ENCODE results near the gene ZNF346.
"Not testable (repeated sequence)": the region's sequence is repeated elsewhere in the genome, so short reads cannot be mapped to it uniquely, and the experiment has no call there.

Gene ZNF346

GRCh38 chr5:177022386-177023302 is at the start of gene ZNF346:
TSS of gene ZNF346 (plus strand) at chr5:177022696. CDS start at chr5:177022739, 43 bp downstream.
- Mint-ChIP-seq H3K4me3 (peak within 1 kb of the TSS; percentile 97), H3K9me3 (no peaks in the 10 kb centered on the region), H3K4me1 (ENCODE audit: low read depth) (peaks cover 33% of the 10 kb centered on the region), H3K36me3 (ENCODE audit: low read depth) (peaks cover 8% of the 10 kb centered on the region), H3K27me3 (ENCODE audit: low read depth) (no peaks in the 10 kb centered on the region), H3K27ac (peak within 1 kb of the TSS; percentile 91)

- peaks cover 27% of the 10 kb centered on the region for H3K36me3 Mint-ChIP-seq (ENCODE audit: low read depth)
- H3K27me3 Mint-ChIP-seq (ENCODE audit: low read depth): no peaks in the 10 kb centered on the region
- peaks cover 2% of the 10 kb centered on the region for H3K4me1 Mint-ChIP-seq (ENCODE audit: low read depth)
- no peak overlapping the region for H3K27ac Mint-ChIP-seq
- no peaks in the 10 kb centered on the region for H3K9me3 Mint-ChIP-seq
- no peak overlapping the region for H3K4me3 Mint-ChIP-seq
Measured at GRCh38 chr5:176979669-176980068, 42.8 kb upstream of the ZNF346 start.

- Mint-ChIP-seq H3K4me1 (ENCODE audit: low read depth) (peaks cover 6% of the 10 kb centered on the region), H3K27me3 (ENCODE audit: low read depth) (no peaks in the 10 kb centered on the region), H3K36me3 (ENCODE audit: low read depth) (peaks cover 20% of the 10 kb centered on the region), H3K9me3 (no peaks in the 10 kb centered on the region), H3K27ac (no peak overlapping the region), H3K4me3 (no peak overlapping the region)
Measured at GRCh38 chr5:176980818-176981217, 41.7 kb upstream of the ZNF346 start.

GRCh38 chr5:176983112-176983511 is 39.4 kb upstream of the ZNF346 start:
- not testable (repeated sequence) for H3K4me1 Mint-ChIP-seq (ENCODE audit: low read depth); H3K4me3 Mint-ChIP-seq; H3K9me3 Mint-ChIP-seq; H3K27ac Mint-ChIP-seq; H3K27me3 Mint-ChIP-seq (ENCODE audit: low read depth)
- peaks cover 18% of the 10 kb centered on the region for H3K36me3 Mint-ChIP-seq (ENCODE audit: low read depth)

- Mint-ChIP-seq H3K4me1 (ENCODE audit: low read depth) (peaks cover 12% of the 10 kb centered on the region), H3K36me3 (ENCODE audit: low read depth) (peaks cover 18% of the 10 kb centered on the region)
- H3K4me3 Mint-ChIP-seq; H3K9me3 Mint-ChIP-seq; H3K27ac Mint-ChIP-seq; H3K27me3 Mint-ChIP-seq (ENCODE audit: low read depth): not testable (repeated sequence)
Measured at GRCh38 chr5:176983593-176983992, 38.9 kb upstream of the ZNF346 start.

GRCh38 chr5:176984176-176984575 is 38.3 kb upstream of the ZNF346 start:
- Mint-ChIP-seq H3K4me1 (ENCODE audit: low read depth) (peaks cover 10% of the 10 kb centered on the region), H3K36me3 (ENCODE audit: low read depth) (peaks cover 13% of the 10 kb centered on the region)
- H3K9me3 Mint-ChIP-seq; H3K27ac Mint-ChIP-seq; H3K27me3 Mint-ChIP-seq (ENCODE audit: low read depth); H3K4me3 Mint-ChIP-seq: not testable (repeated sequence)

GRCh38 chr5:176985516-176985915 is 37.0 kb upstream of the ZNF346 start:
- Mint-ChIP-seq H3K4me3 (no peak overlapping the region), H3K27ac (no peak overlapping the region), H3K27me3 (ENCODE audit: low read depth) (no peaks in the 10 kb centered on the region), H3K36me3 (ENCODE audit: low read depth) (peaks cover 7% of the 10 kb centered on the region), H3K4me1 (ENCODE audit: low read depth) (peaks cover 10% of the 10 kb centered on the region), H3K9me3 (no peaks in the 10 kb centered on the region)

- Mint-ChIP-seq H3K4me1 (ENCODE audit: low read depth) (peaks cover 10% of the 10 kb centered on the region), H3K27ac (no peak overlapping the region), H3K36me3 (ENCODE audit: low read depth) (peaks cover 7% of the 10 kb centered on the region), H3K4me3 (no peak overlapping the region), H3K9me3 (no peaks in the 10 kb centered on the region), H3K27me3 (ENCODE audit: low read depth) (no peaks in the 10 kb centered on the region)
Measured at GRCh38 chr5:176986280-176986679, 36.2 kb upstream of the ZNF346 start.

- peaks cover 2% of the 10 kb centered on the region for H3K36me3 Mint-ChIP-seq (ENCODE audit: low read depth)
- no peaks in the 10 kb centered on the region for H3K27me3 Mint-ChIP-seq (ENCODE audit: low read depth)
- H3K4me1 Mint-ChIP-seq (ENCODE audit: low read depth): peaks cover 10% of the 10 kb centered on the region
- H3K9me3 Mint-ChIP-seq: no peaks in the 10 kb centered on the region
- H3K4me3 Mint-ChIP-seq: no peak overlapping the region
- H3K27ac Mint-ChIP-seq: no peak overlapping the region
Measured at GRCh38 chr5:176987583-176987982, 34.9 kb upstream of the ZNF346 start.

- not testable (repeated sequence) for H3K4me3 Mint-ChIP-seq, H3K27ac Mint-ChIP-seq
- H3K4me1 Mint-ChIP-seq (ENCODE audit: low read depth): peaks cover 25% of the 10 kb centered on the region
Measured at GRCh38 chr5:176993081-176993480, 29.4 kb upstream of the ZNF346 start.

GRCh38 chr5:176994460-176995121 is 27.9 kb upstream of the ZNF346 start:
- no peaks in the 10 kb centered on the region for H3K27me3 Mint-ChIP-seq (ENCODE audit: low read depth)
- peaks cover 7% of the 10 kb centered on the region for H3K9me3 Mint-ChIP-seq
- H3K4me1 Mint-ChIP-seq (ENCODE audit: low read depth): peaks cover 23% of the 10 kb centered on the region
- H3K4me3 Mint-ChIP-seq: no peak overlapping the region
- peaks cover 13% of the 10 kb centered on the region for H3K36me3 Mint-ChIP-seq (ENCODE audit: low read depth)
- H3K27ac Mint-ChIP-seq: no peak overlapping the region

More at GRCh38 chr5:176993081-176993480, 29.4 kb upstream of the ZNF346 start:
- peaks cover 11% of the 10 kb centered on the region for H3K36me3 Mint-ChIP-seq (ENCODE audit: low read depth)
- not testable (repeated sequence) for H3K9me3 Mint-ChIP-seq; H3K27me3 Mint-ChIP-seq (ENCODE audit: low read depth)

GRCh38 chr5:176995122-176995490 is 27.4 kb upstream of the ZNF346 start:
- H3K36me3 Mint-ChIP-seq (ENCODE audit: low read depth): peaks cover 13% of the 10 kb centered on the region
- H3K9me3 Mint-ChIP-seq: peaks cover 7% of the 10 kb centered on the region
- no peak overlapping the region for H3K4me3 Mint-ChIP-seq
- H3K4me1 Mint-ChIP-seq (ENCODE audit: low read depth): peaks cover 23% of the 10 kb centered on the region
- no peaks in the 10 kb centered on the region for H3K27me3 Mint-ChIP-seq (ENCODE audit: low read depth)
- H3K27ac Mint-ChIP-seq: no peak overlapping the region

- Mint-ChIP-seq H3K36me3 (ENCODE audit: low read depth) (peaks cover 13% of the 10 kb centered on the region), H3K4me3 (peak overlapping the region; percentile 25), H3K9me3 (peaks cover 7% of the 10 kb centered on the region), H3K27ac (peak overlapping the region; percentile 26), H3K4me1 (ENCODE audit: low read depth) (peaks cover 23% of the 10 kb centered on the region), H3K27me3 (ENCODE audit: low read depth) (no peaks in the 10 kb centered on the region)
Measured at GRCh38 chr5:176995896-176996767, 26.4 kb upstream of the ZNF346 start.

GRCh38 chr5:176996780-176997179 is 25.7 kb upstream of the ZNF346 start:
- H3K4me1 Mint-ChIP-seq (ENCODE audit: low read depth): peaks cover 23% of the 10 kb centered on the region
- peaks cover 13% of the 10 kb centered on the region for H3K36me3 Mint-ChIP-seq (ENCODE audit: low read depth)
- H3K4me3 Mint-ChIP-seq: no peak overlapping the region
- peaks cover 7% of the 10 kb centered on the region for H3K9me3 Mint-ChIP-seq
- H3K27me3 Mint-ChIP-seq (ENCODE audit: low read depth): no peaks in the 10 kb centered on the region
- no peak overlapping the region for H3K27ac Mint-ChIP-seq
